ENCODE measurements around the gene GRAMD2B.
A peak's percentile ranks its signal among the peaks of the same experiment; 100 is the strongest.

GRAMD2B gene

GRCh38 chr5:126444137-126444536 lies 20.9 kb downstream of the GRAMD2B start:
- DNase-seq (ENCODE audit: low read depth, low spot score) = no peak

GRCh38 chr5:126445502-126446174 lies 22.4 kb downstream of the GRAMD2B start:
- peak; percentile 22 for DNase-seq (ENCODE audit: low read depth, low spot score)
- no peak overlapping the region for H3K4me3 ChIP-seq (ENCODE audit: low read length)

More at GRCh38 chr5:126444137-126444536, 20.9 kb downstream of the GRAMD2B start:
- no peak overlapping the region for H3K4me3 ChIP-seq (ENCODE audit: low read length)

- DNase-seq (ENCODE audit: low read depth, low spot score) = no peak
- no peak overlapping the region for H3K4me3 ChIP-seq (ENCODE audit: low read length)
Observed at GRCh38 chr5:126446498-126447224, 23.5 kb downstream of the GRAMD2B start.

- no peak for DNase-seq (ENCODE audit: low read depth, low spot score)
Observed at GRCh38 chr5:126448720-126449119, 25.5 kb downstream of the GRAMD2B start.

GRCh38 chr5:126449751-126450271 lies 26.6 kb downstream of the GRAMD2B start:
- H3K4me3 ChIP-seq (ENCODE audit: low read length) = peak overlapping the region; percentile 40
- DNase-seq (ENCODE audit: low read depth, low spot score) = peak; percentile 66

More at GRCh38 chr5:126448720-126449119, 25.5 kb downstream of the GRAMD2B start:
- no peak overlapping the region for H3K4me3 ChIP-seq (ENCODE audit: low read length)

- DNase-seq (ENCODE audit: low read depth, low spot score) = peak; percentile 39
- peak overlapping the region; percentile 40 for H3K4me3 ChIP-seq (ENCODE audit: low read length)
Observed at GRCh38 chr5:126450346-126450745, 27.1 kb downstream of the GRAMD2B start.

GRCh38 chr5:126450907-126451306 lies 27.7 kb downstream of the GRAMD2B start:
- H3K4me3 ChIP-seq (ENCODE audit: low read length) = no peak overlapping the region
- no peak for DNase-seq (ENCODE audit: low read depth, low spot score)

- no peak for DNase-seq (ENCODE audit: low read depth, low spot score)
- no peak overlapping the region for H3K4me3 ChIP-seq (ENCODE audit: low read length)
Observed at GRCh38 chr5:126452477-126452876, 29.3 kb downstream of the GRAMD2B start.

- DNase-seq (ENCODE audit: low read depth, low spot score) = no peak
- H3K4me3 ChIP-seq (ENCODE audit: low read length) = no peak overlapping the region
Observed at GRCh38 chr5:126454081-126454480, 30.9 kb downstream of the GRAMD2B start.

- no peak overlapping the region for H3K4me3 ChIP-seq (ENCODE audit: low read length)
- DNase-seq (ENCODE audit: low read depth, low spot score) = no peak
Observed at GRCh38 chr5:126454535-126454934, 31.3 kb downstream of the GRAMD2B start.

- no peak overlapping the region for H3K4me3 ChIP-seq (ENCODE audit: low read length)
- DNase-seq (ENCODE audit: low read depth, low spot score) = no peak
Observed at GRCh38 chr5:126455264-126455663, 32.1 kb downstream of the GRAMD2B start.

GRCh38 chr5:126455728-126456127 lies 32.5 kb downstream of the GRAMD2B start:
- no peak for DNase-seq (ENCODE audit: low read depth, low spot score)
- no peak overlapping the region for H3K4me3 ChIP-seq (ENCODE audit: low read length)

- H3K4me3 ChIP-seq (ENCODE audit: low read length) = no peak overlapping the region
- no peak for DNase-seq (ENCODE audit: low read depth, low spot score)
Observed at GRCh38 chr5:126456217-126456820, 33.1 kb downstream of the GRAMD2B start.

GRCh38 chr5:126460459-126460858 lies 37.2 kb downstream of the GRAMD2B start:
- no peak for DNase-seq (ENCODE audit: low read depth, low spot score)
- H3K4me3 ChIP-seq (ENCODE audit: low read length) = no peak overlapping the region

- DNase-seq (ENCODE audit: low read depth, low spot score) = no peak
Observed at GRCh38 chr5:126460977-126461376, 37.8 kb downstream of the GRAMD2B start.

GRCh38 chr5:126461838-126462237 lies 38.6 kb downstream of the GRAMD2B start:
- no peak overlapping the region for H3K4me3 ChIP-seq (ENCODE audit: low read length)
- DNase-seq (ENCODE audit: low read depth, low spot score) = no peak

More at GRCh38 chr5:126460977-126461376, 37.8 kb downstream of the GRAMD2B start:
- H3K4me3 ChIP-seq (ENCODE audit: low read length) = no peak overlapping the region

GRCh38 chr5:126462239-126463014 lies 39.2 kb downstream of the GRAMD2B start:
- no peak for DNase-seq (ENCODE audit: low read depth, low spot score)
- H3K4me3 ChIP-seq (ENCODE audit: low read length) = no peak overlapping the region

- peak; percentile 9 for DNase-seq (ENCODE audit: low read depth, low spot score)
- no peak overlapping the region for H3K4me3 ChIP-seq (ENCODE audit: low read length)
Observed at GRCh38 chr5:126464016-126464415, 40.8 kb downstream of the GRAMD2B start.

- DNase-seq (ENCODE audit: low read depth, low spot score) = no peak
- H3K4me3 ChIP-seq (ENCODE audit: low read length) = no peak overlapping the region
Observed at GRCh38 chr5:126464959-126465358, 41.8 kb downstream of the GRAMD2B start.
